Keratinocyte (primary cell): ENCODE results near the gene NEU4.

Source experiments
- EZH2 ChIP-seq: IDR thresholded peaks from one replicate; pipeline ENCODE4 v1.6.1; 2012; ENCODE audit warnings: inconsistent platforms, mild to moderate bottlenecking, low read length, moderate library complexity
- TF ChIP-seq, protein P1 (sequence below), 3 experiments: IDR thresholded peaks in 1 of 3; conservative IDR thresholded peaks in 1 of 3; optimal IDR thresholded peaks in 1 of 3; 2 replicates in 2 of 3; 3 replicates in 1 of 3; pipeline versions ENCODE3 to v1.5.1; 2011; ENCODE audit warnings: low read length in 3 of 3, mild to moderate bottlenecking in 3 of 3, moderate library complexity in 2 of 3, control low read depth in 1 of 3, inconsistent platforms in 1 of 3; ENCODE audit not compliant: insufficient read depth in 2 of 3; ENCODE audit errors: extremely low read depth in 1 of 3

DNA sequence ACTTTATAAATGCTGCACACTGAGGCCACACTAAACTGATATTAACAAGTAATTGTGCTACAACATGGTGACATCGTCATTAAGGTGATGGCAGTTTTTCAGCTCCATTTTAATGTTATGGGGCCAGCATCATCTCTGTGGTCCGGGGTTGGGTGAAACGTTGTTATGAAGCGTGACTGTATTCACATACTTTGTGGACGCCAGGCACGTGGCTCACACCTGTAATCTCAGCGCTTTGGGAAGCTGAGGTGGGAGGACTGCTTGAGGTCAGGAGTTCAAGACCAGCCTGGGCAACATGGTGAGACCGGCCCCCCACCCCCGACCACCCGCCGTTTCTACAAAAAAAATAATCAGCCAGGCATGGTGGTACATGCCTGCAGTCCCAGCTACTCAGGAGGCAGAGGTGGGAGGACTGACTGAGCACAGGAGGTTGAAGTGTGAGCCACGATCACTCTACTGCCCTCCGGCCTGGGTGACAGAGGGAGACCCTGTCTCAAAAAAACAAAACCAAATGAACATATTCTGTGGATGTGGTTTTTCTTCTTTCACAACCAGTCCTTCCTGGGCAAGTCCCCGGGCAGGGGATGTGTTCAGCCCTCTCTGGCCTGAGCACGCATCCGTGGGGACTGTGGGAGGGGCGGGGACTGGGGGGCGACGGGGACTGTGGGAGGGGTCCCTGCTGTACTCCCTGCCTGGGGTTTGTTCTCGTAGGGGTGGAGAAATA lies 45.3 kb upstream of the NEU4 start:
- TF ChIP-seq, protein P1, sequence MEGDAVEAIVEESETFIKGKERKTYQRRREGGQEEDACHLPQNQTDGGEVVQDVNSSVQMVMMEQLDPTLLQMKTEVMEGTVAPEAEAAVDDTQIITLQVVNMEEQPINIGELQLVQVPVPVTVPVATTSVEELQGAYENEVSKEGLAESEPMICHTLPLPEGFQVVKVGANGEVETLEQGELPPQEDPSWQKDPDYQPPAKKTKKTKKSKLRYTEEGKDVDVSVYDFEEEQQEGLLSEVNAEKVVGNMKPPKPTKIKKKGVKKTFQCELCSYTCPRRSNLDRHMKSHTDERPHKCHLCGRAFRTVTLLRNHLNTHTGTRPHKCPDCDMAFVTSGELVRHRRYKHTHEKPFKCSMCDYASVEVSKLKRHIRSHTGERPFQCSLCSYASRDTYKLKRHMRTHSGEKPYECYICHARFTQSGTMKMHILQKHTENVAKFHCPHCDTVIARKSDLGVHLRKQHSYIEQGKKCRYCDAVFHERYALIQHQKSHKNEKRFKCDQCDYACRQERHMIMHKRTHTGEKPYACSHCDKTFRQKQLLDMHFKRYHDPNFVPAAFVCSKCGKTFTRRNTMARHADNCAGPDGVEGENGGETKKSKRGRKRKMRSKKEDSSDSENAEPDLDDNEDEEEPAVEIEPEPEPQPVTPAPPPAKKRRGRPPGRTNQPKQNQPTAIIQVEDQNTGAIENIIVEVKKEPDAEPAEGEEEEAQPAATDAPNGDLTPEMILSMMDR (optimal IDR thresholded peaks at IDR 0.05 in 1 of 3, IDR thresholded peaks at IDR 0.05 in 1 of 3, conservative IDR thresholded peaks at IDR 0.05 in 1 of 3; ENCODE audit: extremely low read depth in 1 of 3, insufficient read depth in 2 of 3, low read length in 3 of 3): no peak
- no peak for TF ChIP-seq EZH2
